T-cell (primary cell): ENCODE measurements around the gene ISM1. TPM values are rescaled to one million over a fixed set of nuclear protein-coding genes. Genes with fewer than 3 reads are reported as not detected.

Experiments
- ATAC-seq, 4 experiments: fragments of 200-7000 bp in 3 of 4; fragments of 150-1000 bp in 1 of 4; cut with Tn5 transposase; replicated peaks in 1 of 4; 1 replicate in 3 of 4; 2 replicates in 1 of 4; pipeline ENCODE4 v1.10.0; 2021; ENCODE audit warnings: moderate library complexity in 3 of 4, mild to moderate bottlenecking in 2 of 4, moderate number of reproducible peaks in 1 of 4
- CTCF ChIA-PET, 2 donors: fragments of 300-600 bp; sonication (Branson Sonifier 250); formaldehyde crosslinking; loops; one replicate each; lab custom pipeline; 2022; ENCODE audit warnings: antibody characterized with exemption in 2 of 2; lab: Charles Lee
- POLR2A ChIA-PET, 2 donors: fragments of 300-600 bp; sonication (Branson Sonifier 250); formaldehyde crosslinking; loops; one replicate each; lab custom pipeline; 2022; ENCODE audit warnings: antibody characterized with exemption in 2 of 2; lab: Charles Lee
- DNase-seq, 35 experiments: peaks; one replicate each; pipeline versions ENCODE4 v3.0.0 to v3.0.0-alpha.2; 2013 to 2023
- H3K27ac ChIP-seq: one replicate; pipeline ENCODE4 v1.5.1; 2013; ENCODE audit warnings: low read length
- H3K27me3 ChIP-seq, 2 experiments: replicated peaks in 1 of 2; 1 replicate in 1 of 2; 2 replicates in 1 of 2; pipeline versions ENCODE4 v1.6.1 to v1.7.0; 2013; ENCODE audit warnings: low read length in 1 of 2, mixed read lengths in 1 of 2; ENCODE audit not compliant: control insufficient read depth in 2 of 2, insufficient read depth in 2 of 2; ENCODE audit errors: extremely low read depth in 1 of 2
- H3K36me3 ChIP-seq, 2 donors: 1 replicate in 1 of 2; 2 replicates in 1 of 2; pipeline versions ENCODE4 v1.6.1 to v1.7.0; 2013; ENCODE audit warnings: low read length in 1 of 2; ENCODE audit not compliant: control insufficient read depth in 2 of 2, insufficient read depth in 1 of 2; ENCODE audit errors: extremely low read depth in 1 of 2
- H3K4me1 ChIP-seq, 2 experiments: 1 replicate in 1 of 2; 2 replicates in 1 of 2; pipeline versions ENCODE4 v1.6.1 to v1.7.0; 2013; ENCODE audit warnings: low read length in 2 of 2, mixed read lengths in 1 of 2; ENCODE audit not compliant: insufficient read depth in 2 of 2, control insufficient read depth in 1 of 2; ENCODE audit errors: extremely low read depth in 1 of 2
- H3K4me3 ChIP-seq, 2 donors: 1 replicate in 1 of 2; 2 replicates in 1 of 2; pipeline versions ENCODE4 v1.5.1 to v1.7.0; 2013; ENCODE audit warnings: mild to moderate bottlenecking in 2 of 2, low read length in 1 of 2, moderate library complexity in 1 of 2; ENCODE audit not compliant: control insufficient read depth in 1 of 2; ENCODE audit errors: extremely low read depth in 1 of 2
- H3K9me3 ChIP-seq: 2 replicates; pipeline ENCODE4 v1.7.0; 2013
- H3K27ac Mint-ChIP-seq, 2 donors: one replicate each; pipeline ENCODE4 v1.8.0; 2020 to 2021; ENCODE audit warnings: mild to moderate bottlenecking in 2 of 2, mixed read lengths in 2 of 2
- H3K27me3 Mint-ChIP-seq, 2 donors: one replicate each; pipeline ENCODE4 v1.8.0; 2021 to 2022; ENCODE audit warnings: mixed read lengths in 2 of 2
- H3K36me3 Mint-ChIP-seq: one replicate; pipeline ENCODE4 v1.8.0; 2021; ENCODE audit warnings: mixed read lengths
- H3K4me1 Mint-ChIP-seq, 3 donors: one replicate each; pipeline ENCODE4 v1.8.0; 2020 to 2022; ENCODE audit warnings: mixed read lengths in 3 of 3, mild to moderate bottlenecking in 1 of 3
- H3K4me3 Mint-ChIP-seq, 3 donors: one replicate each; pipeline ENCODE4 v1.8.0; 2020 to 2022; ENCODE audit warnings: mild to moderate bottlenecking in 3 of 3, mixed read lengths in 3 of 3, moderate library complexity in 3 of 3
- H3K9me3 Mint-ChIP-seq, 3 donors: one replicate each; pipeline ENCODE4 v1.8.0; 2020 to 2022; ENCODE audit warnings: mixed read lengths in 3 of 3
- WGBS: methylation state at CpG from one replicate; pipeline ENCODE4 v1.1.5; 2013; ENCODE audit warnings: missing lambda C conversion rate; ENCODE audit not compliant: insufficient coverage; 5-methylcytosine and 5-hydroxymethylcytosine counted together
- total RNA-seq, 35 experiments: library from RNA in 6 of 35; stranded (reverse) in 6 of 35; fragments of 120-200 nt in 1 of 35; gene quantifications; one replicate each; pipeline versions ENCODE4 v1.2.1 to v1.2.4 and lab custom pipeline; 2013 to 2026

The ISM1 gene
- total RNA-seq, 5 donors from 2014 or later (not counting 1 experiment from before 2014, with no cell fraction given): 2.9 to 6.2 (median 4.5) TPM

GRCh38 chr20:13187899-13188298 is 33.2 kb upstream of the ISM1 start:
- ChIA-PET POLR2A (no interaction called here), CTCF (no interaction called here)
- Histone ChIP-seq H3K9me3 (no peaks in the 10 kb centered on the region), H3K4me1 (no peaks in the 10 kb centered on the region), H3K4me3 (no peak overlapping the region), H3K27me3 (no peaks in the 10 kb centered on the region), H3K36me3 (no peaks in the 10 kb centered on the region), H3K27ac (no peak overlapping the region)
- ATAC-seq: no peak
- Mint-ChIP-seq H3K4me3 (no peak overlapping the region), H3K27me3 (peaks cover 0 to 1% of the 10 kb centered on the region in 2 donors), H3K4me1 (peaks cover 0 to 4% (median 2%) of the 10 kb centered on the region in 3 donors), H3K27ac (no peak overlapping the region), H3K36me3 (peaks cover 8% of the 10 kb centered on the region), H3K9me3 (peaks cover 8 to 10% (median 10%) of the 10 kb centered on the region in 3 donors)
- DNase-seq: no peak
- no CpG with 5 or more reads among the region's 2 CpGs for WGBS

GRCh38 chr20:13199279-13199678 is 21.8 kb upstream of the ISM1 start:
- no peaks in the 10 kb centered on the region for H3K36me3 ChIP-seq
- no peaks in the 10 kb centered on the region for H3K9me3 ChIP-seq
- CTCF ChIA-PET: no interaction called here
- no peaks in the 10 kb centered on the region for H3K9me3 Mint-ChIP-seq
- DNase-seq (no peak), ATAC-seq (no peak)
- no peaks in the 10 kb centered on the region for H3K27me3 ChIP-seq
- no peaks in the 10 kb centered on the region for H3K4me1 ChIP-seq
- no peak overlapping the region for H3K27ac ChIP-seq
- no peak overlapping the region for H3K4me3 ChIP-seq
- no peaks in the 10 kb centered on the region for H3K36me3 Mint-ChIP-seq
- POLR2A ChIA-PET: interaction anchor here in 1 of 2 donors (0.6 kb wide), 1 partner anchor 22 kb away, joined by 6 read pairs; the partner anchor contains the start of gene ISM1
- peaks cover 0 to 3% (median 0%) of the 10 kb centered on the region in 3 donors for H3K4me1 Mint-ChIP-seq
- no peaks in the 10 kb centered on the region for H3K27me3 Mint-ChIP-seq
- H3K4me3 Mint-ChIP-seq: no peak overlapping the region
- H3K27ac Mint-ChIP-seq: no peak overlapping the region
- 100% methylated on average over 1 of the region's 2 CpGs for WGBS

- Mint-ChIP-seq H3K27me3 (peaks cover 6 to 8% of the 10 kb centered on the region in 2 donors), H3K4me1 (peaks cover 0 to 3% (median 0%) of the 10 kb centered on the region in 3 donors), H3K9me3 (no peaks in the 10 kb centered on the region), H3K4me3 (no peak overlapping the region), H3K36me3 (no peaks in the 10 kb centered on the region), H3K27ac (no peak overlapping the region)
- no peak overlapping the region for H3K4me3 ChIP-seq
- DNase-seq (no peak), ATAC-seq (no peak)
- no peak overlapping the region for H3K27ac ChIP-seq
- 85% methylated on average over 3 of the region's 5 CpGs for WGBS
- POLR2A ChIA-PET: no interaction called here
- H3K27me3 ChIP-seq: no peaks in the 10 kb centered on the region
- H3K4me1 ChIP-seq: no peaks in the 10 kb centered on the region
- no peaks in the 10 kb centered on the region for H3K9me3 ChIP-seq
- CTCF ChIA-PET: interaction anchor here in 1 of 2 donors (0.6 kb wide), 1 partner anchor 45 kb away, joined by 3 read pairs; no protein-coding TSS in a partner anchor
- H3K36me3 ChIP-seq: no peaks in the 10 kb centered on the region
These were observed 20.1 kb upstream of the ISM1 start for GRCh38 chr20:13200767-13201500.

- Histone ChIP-seq H3K27me3 (no peaks in the 10 kb centered on the region), H3K9me3 (no peaks in the 10 kb centered on the region), H3K4me1 (no peaks in the 10 kb centered on the region), H3K27ac (no peak overlapping the region), H3K4me3 (no peak overlapping the region), H3K36me3 (no peaks in the 10 kb centered on the region)
- no peaks in the 10 kb centered on the region for H3K9me3 Mint-ChIP-seq
- 73% methylated on average over 5 of the region's 6 CpGs for WGBS
- no peaks in the 10 kb centered on the region for H3K36me3 Mint-ChIP-seq
- H3K27me3 Mint-ChIP-seq: peaks cover 11 to 12% of the 10 kb centered on the region in 2 donors
- ChIA-PET CTCF (no interaction called here), POLR2A (no interaction called here)
- no peak for ATAC-seq
- no peak overlapping the region for H3K27ac Mint-ChIP-seq
- no peak for DNase-seq
- H3K4me1 Mint-ChIP-seq: peaks cover 0 to 3% (median 0%) of the 10 kb centered on the region in 3 donors
- no peak overlapping the region for H3K4me3 Mint-ChIP-seq
These were observed 18.5 kb upstream of the ISM1 start for GRCh38 chr20:13202565-13202964.

- Histone ChIP-seq H3K36me3 (no peaks in the 10 kb centered on the region), H3K27ac (no peak overlapping the region), H3K27me3 (no peaks in the 10 kb centered on the region), H3K9me3 (no peaks in the 10 kb centered on the region), H3K4me3 (no peak overlapping the region), H3K4me1 (no peaks in the 10 kb centered on the region)
- no peak overlapping the region for H3K4me3 Mint-ChIP-seq
- no peak for DNase-seq
- ATAC-seq: no peak
- CTCF ChIA-PET: no interaction called here
- H3K9me3 Mint-ChIP-seq: no peaks in the 10 kb centered on the region
- peaks cover 11 to 12% of the 10 kb centered on the region in 2 donors for H3K27me3 Mint-ChIP-seq
- peaks cover 0 to 3% (median 0%) of the 10 kb centered on the region in 3 donors for H3K4me1 Mint-ChIP-seq
- H3K27ac Mint-ChIP-seq: no peak overlapping the region
- no peaks in the 10 kb centered on the region for H3K36me3 Mint-ChIP-seq
- WGBS: 81% methylated on average over 2 of the region's 4 CpGs
- POLR2A ChIA-PET: no interaction called here
These were observed 15.6 kb upstream of the ISM1 start for GRCh38 chr20:13205425-13205824.

- no peaks in the 10 kb centered on the region for H3K36me3 ChIP-seq
- Mint-ChIP-seq H3K27me3 (peaks cover 11 to 12% of the 10 kb centered on the region in 2 donors), H3K4me1 (peaks cover 0 to 3% (median 0%) of the 10 kb centered on the region in 3 donors), H3K36me3 (no peaks in the 10 kb centered on the region), H3K4me3 (no peak overlapping the region), H3K9me3 (no peaks in the 10 kb centered on the region), H3K27ac (no peak overlapping the region)
- H3K27me3 ChIP-seq: no peaks in the 10 kb centered on the region
- H3K4me1 ChIP-seq: no peaks in the 10 kb centered on the region
- DNase-seq (no peak), ATAC-seq (no peak)
- CTCF ChIA-PET: no interaction called here
- no peak overlapping the region for H3K27ac ChIP-seq
- POLR2A ChIA-PET: no interaction called here
- no peak overlapping the region for H3K4me3 ChIP-seq
- WGBS: 77% methylated on average over 3 of the region's 5 CpGs
- no peaks in the 10 kb centered on the region for H3K9me3 ChIP-seq
These were observed 15.1 kb upstream of the ISM1 start for GRCh38 chr20:13205848-13206434.
